ENCODE measurements around the gene PTPRM.

- TF ChIP-seq, protein P1, sequence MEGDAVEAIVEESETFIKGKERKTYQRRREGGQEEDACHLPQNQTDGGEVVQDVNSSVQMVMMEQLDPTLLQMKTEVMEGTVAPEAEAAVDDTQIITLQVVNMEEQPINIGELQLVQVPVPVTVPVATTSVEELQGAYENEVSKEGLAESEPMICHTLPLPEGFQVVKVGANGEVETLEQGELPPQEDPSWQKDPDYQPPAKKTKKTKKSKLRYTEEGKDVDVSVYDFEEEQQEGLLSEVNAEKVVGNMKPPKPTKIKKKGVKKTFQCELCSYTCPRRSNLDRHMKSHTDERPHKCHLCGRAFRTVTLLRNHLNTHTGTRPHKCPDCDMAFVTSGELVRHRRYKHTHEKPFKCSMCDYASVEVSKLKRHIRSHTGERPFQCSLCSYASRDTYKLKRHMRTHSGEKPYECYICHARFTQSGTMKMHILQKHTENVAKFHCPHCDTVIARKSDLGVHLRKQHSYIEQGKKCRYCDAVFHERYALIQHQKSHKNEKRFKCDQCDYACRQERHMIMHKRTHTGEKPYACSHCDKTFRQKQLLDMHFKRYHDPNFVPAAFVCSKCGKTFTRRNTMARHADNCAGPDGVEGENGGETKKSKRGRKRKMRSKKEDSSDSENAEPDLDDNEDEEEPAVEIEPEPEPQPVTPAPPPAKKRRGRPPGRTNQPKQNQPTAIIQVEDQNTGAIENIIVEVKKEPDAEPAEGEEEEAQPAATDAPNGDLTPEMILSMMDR (IDR thresholded peaks at IDR 0.05; ENCODE audit: low read depth, low read length, poor library complexity, severe bottlenecking), result no peak
- TF ChIP-seq EZH2phosphoT487 (IDR thresholded peaks at IDR 0.05; ENCODE audit: borderline replicate concordance, low read length), result no peak
Measured at GRCh38 chr18:7921938-7922587, 354.9 kb downstream of the PTPRM start.
